ENCODE measurements around the gene LIPC. TPM values are rescaled to one million over a fixed set of nuclear protein-coding genes. Genes with fewer than 3 reads are reported as not detected.

Gene LIPC
- total and polyA plus RNA-seq, 9 of the 15 experiments (the other 6 are each of a cell fraction or from before 2014, with no cell fraction given), result 0.07 to 0.41 (median 0.11) TPM; not detected in 2

DNA sequence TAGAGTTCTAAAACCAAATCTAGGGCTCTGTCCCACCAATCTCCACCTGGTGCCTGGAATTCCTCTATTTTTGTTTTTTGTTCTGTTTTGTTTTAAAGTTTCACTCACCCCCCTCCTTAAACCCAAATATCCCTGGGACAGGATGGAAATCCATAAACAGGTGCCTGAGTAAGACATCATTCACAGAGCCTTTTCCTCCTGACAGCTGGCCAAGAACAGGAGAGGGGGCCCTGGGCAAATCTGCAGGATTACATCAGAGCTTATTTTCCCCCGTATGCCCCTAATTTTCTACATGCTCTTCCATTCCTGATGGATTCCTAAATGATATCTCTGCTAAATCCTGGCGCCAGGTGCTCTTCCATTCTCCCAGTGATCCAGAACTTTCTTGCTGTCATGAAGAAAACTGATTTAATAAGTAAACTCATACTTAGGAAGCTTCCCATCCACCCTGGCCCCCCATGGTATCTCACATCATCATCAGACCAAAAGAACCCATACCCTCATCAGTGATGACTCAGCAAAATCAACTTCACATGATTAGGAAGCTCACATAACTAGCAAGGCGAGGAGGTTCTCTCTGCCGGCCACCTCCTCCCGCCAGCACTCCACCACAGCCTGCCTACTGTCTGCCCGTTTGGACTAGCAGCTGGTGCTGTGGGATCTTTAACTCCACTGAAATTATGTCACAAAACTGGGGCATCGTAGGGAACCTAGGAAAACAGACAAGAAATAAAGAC lies 61.0 kb downstream of the LIPC start (continued):
- TF ChIP-seq, protein P1, sequence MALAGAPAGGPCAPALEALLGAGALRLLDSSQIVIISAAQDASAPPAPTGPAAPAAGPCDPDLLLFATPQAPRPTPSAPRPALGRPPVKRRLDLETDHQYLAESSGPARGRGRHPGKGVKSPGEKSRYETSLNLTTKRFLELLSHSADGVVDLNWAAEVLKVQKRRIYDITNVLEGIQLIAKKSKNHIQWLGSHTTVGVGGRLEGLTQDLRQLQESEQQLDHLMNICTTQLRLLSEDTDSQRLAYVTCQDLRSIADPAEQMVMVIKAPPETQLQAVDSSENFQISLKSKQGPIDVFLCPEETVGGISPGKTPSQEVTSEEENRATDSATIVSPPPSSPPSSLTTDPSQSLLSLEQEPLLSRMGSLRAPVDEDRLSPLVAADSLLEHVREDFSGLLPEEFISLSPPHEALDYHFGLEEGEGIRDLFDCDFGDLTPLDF (CRISPR knock-in tag; IDR thresholded peaks at IDR 0.05), result no peak
- TF ChIP-seq, protein P2, sequence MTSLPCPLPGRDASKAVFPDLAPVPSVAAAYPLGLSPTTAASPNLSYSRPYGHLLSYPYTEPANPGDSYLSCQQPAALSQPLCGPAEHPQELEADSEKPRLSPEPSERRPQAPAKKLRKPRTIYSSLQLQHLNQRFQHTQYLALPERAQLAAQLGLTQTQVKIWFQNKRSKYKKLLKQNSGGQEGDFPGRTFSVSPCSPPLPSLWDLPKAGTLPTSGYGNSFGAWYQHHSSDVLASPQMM (CRISPR knock-in tag; IDR thresholded peaks at IDR 0.05), result no peak
- TF ChIP-seq XRCC3 (IDR thresholded peaks at IDR 0.05) (no peak), NFE2L1 (tag; IDR thresholded peaks at IDR 0.05; ENCODE audit: borderline replicate concordance, low read depth) (peak; percentile 94), MED1 (CRISPR knock-in tag; IDR thresholded peaks at IDR 0.05; ENCODE audit: borderline replicate concordance) (no peak), ZNF384 (IDR thresholded peaks at IDR 0.05; ENCODE audit: low read depth, low read length) (no peak), JUND (IDR thresholded peaks at IDR 0.05; ENCODE audit: borderline replicate concordance, low read depth, low read length) (peak; percentile 68; the same call in 1 of the 2 replicates), JUND (tag; IDR thresholded peaks at IDR 0.05; ENCODE audit: borderline replicate concordance, low read depth, low read length) (peak; percentile 56; the same call in 2 of the 3 replicates), LARP7 (IDR thresholded peaks at IDR 0.05) (no peak), ZNF316 (IDR thresholded peaks at IDR 0.05) (peak; percentile 100), MAFF (IDR thresholded peaks at IDR 0.05; ENCODE audit: low read length) (peak; percentile 100), ETS2 (tag; IDR thresholded peaks at IDR 0.05; ENCODE audit: borderline replicate concordance, poor library complexity, severe bottlenecking) (no peak), ZSCAN32 (CRISPR knock-in tag; IDR thresholded peaks at IDR 0.05) (no peak), NFE2 (IDR thresholded peaks at IDR 0.05; ENCODE audit: low read depth) (peak; percentile 98), COPS2 (conservative IDR thresholded peaks at IDR 0.05) (no peak), ILF3 (IDR thresholded peaks at IDR 0.05; ENCODE audit: borderline replicate concordance) (no peak), CBX3 (IDR thresholded peaks at IDR 0.05; ENCODE audit: borderline replicate concordance in 1 of 2, low read length in 2 of 2) (no peak), ATF7 (IDR thresholded peaks at IDR 0.05) (0 out of 2 replicates have a peak, but pooled peaks have one; percentile 53), ZNF41 (CRISPR knock-in tag; conservative IDR thresholded peaks at IDR 0.05) (no peak), HNRNPL (IDR thresholded peaks at IDR 0.05; ENCODE audit: low read depth, low read length) (no peak)
- TF ChIP-seq, protein P3, sequence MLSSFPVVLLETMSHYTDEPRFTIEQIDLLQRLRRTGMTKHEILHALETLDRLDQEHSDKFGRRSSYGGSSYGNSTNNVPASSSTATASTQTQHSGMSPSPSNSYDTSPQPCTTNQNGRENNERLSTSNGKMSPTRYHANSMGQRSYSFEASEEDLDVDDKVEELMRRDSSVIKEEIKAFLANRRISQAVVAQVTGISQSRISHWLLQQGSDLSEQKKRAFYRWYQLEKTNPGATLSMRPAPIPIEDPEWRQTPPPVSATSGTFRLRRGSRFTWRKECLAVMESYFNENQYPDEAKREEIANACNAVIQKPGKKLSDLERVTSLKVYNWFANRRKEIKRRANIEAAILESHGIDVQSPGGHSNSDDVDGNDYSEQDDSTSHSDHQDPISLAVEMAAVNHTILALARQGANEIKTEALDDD (IDR thresholded peaks at IDR 0.05), result peak; percentile 86
- TF ChIP-seq, protein P4, sequence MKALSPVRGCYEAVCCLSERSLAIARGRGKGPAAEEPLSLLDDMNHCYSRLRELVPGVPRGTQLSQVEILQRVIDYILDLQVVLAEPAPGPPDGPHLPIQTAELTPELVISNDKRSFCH (CRISPR knock-in tag; IDR thresholded peaks at IDR 0.05), result no peak
- TF ChIP-seq, protein P4 (tag; IDR thresholded peaks at IDR 0.05), result no peak
- TF ChIP-seq, protein P5, sequence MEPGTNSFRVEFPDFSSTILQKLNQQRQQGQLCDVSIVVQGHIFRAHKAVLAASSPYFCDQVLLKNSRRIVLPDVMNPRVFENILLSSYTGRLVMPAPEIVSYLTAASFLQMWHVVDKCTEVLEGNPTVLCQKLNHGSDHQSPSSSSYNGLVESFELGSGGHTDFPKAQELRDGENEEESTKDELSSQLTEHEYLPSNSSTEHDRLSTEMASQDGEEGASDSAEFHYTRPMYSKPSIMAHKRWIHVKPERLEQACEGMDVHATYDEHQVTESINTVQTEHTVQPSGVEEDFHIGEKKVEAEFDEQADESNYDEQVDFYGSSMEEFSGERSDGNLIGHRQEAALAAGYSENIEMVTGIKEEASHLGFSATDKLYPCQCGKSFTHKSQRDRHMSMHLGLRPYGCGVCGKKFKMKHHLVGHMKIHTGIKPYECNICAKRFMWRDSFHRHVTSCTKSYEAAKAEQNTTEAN (CRISPR knock-in tag; IDR thresholded peaks at IDR 0.05), result no peak
- TF ChIP-seq, protein P6, sequence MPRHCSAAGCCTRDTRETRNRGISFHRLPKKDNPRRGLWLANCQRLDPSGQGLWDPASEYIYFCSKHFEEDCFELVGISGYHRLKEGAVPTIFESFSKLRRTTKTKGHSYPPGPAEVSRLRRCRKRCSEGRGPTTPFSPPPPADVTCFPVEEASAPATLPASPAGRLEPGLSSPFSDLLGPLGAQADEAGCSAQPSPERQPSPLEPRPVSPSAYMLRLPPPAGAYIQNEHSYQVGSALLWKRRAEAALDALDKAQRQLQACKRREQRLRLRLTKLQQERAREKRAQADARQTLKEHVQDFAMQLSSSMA (CRISPR knock-in tag; IDR thresholded peaks at IDR 0.05), result no peak
